EL (cell line): Measurements from ENCODE around the gene RIMS4.

Source experiments
- DNase-seq: peaks from one replicate; pipeline ENCODE4 v3.0.0-alpha.2; 2016

Gene RIMS4

DNA sequence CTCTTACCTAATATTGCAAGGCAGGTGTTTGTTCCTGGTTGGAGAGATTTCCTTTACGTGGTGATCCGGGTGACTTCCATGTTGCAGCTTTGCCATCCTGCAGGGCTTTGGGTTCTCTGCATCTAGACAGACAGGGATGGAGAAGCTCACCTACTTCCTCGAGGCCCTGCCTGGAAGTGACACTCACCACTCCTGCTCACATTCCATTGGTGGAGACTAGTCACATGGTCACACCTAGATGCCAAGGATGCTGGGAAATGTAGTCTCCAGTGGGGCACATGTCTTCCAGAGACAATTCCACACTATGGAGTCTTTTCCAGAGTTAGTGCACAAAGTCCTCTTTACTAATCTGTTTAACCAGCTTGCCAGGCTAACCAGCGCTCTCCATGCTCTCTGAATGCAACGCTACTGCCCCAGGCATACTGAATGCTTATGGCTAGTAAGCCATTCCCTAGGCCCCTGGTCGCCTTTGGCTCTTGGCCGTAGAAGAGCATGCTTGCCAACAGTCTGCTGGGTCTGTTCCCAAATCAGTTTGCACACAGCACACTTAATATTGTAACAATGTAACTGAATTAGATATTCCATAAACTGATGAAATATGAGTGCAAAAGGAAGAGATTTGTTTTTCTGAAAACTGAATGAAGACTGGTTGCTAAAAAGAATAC, 71.4 kb downstream of the RIMS4 start:
- DNase-seq, result peak; percentile 73

DNA sequence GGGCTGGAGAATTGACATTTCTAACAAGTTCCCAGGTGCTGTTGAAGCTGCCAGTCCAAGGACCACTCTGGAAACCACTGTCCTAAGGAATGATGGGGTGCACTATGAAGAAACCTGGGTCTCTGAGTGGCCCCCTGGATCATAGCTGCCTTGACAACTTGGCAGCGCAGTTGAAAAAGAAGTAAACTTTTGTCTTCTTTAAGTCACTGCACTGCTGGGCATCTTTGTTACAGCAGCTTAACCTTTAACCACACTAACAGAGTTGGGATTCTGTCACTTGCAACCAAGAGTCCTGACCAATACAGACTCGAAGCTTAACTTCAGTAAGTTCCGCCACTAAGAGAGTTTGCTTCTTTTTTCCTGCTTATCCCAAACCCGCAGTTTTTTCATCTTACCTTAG, 73.2 kb downstream of the RIMS4 start:
- DNase-seq, result no peak

GRCh38 chr20:44736170-44737021, 74.0 kb downstream of the RIMS4 start:
- peak; percentile 84 for DNase-seq

GRCh38 chr20:44735816-44736169, 74.6 kb downstream of the RIMS4 start:
- DNase-seq, result no peak

GRCh38 chr20:44734938-44735337, 75.4 kb downstream of the RIMS4 start:
- DNase-seq, result peak; percentile 82

DNA sequence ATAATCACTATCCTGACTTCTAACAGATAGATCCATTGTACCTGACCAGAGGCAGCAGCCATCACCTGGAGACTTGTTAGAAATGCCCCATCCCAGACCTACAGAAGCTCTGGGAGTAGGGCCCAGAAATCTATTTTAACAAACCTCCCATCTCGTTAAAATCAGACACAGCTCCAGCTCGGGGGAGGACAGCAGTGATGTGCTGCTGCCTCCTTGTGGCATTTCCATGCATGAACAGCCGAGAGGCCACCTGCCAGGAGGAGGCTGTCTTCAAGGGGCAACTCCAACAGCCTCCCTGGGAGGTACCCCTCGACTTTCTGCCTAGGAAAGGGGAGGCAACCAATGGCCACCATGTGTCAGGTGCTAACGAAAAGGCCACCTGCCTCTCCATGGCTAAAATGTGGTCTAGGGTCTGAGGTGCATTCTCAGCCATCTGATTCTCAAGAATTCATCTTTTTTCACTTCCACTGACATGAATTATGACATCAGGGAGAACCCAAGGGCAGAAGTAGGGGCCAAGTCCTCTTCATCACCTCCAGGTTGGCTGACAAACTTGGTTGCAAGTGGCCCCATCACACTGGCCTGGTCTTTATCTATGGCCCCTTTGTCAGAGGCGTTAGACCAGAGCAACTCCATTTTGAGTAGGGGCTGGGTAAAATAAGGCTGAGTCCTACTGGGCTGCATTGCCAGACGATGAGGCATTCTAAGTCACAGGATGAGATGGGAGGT, 76.8 kb downstream of the RIMS4 start:
- DNase-seq, result peak; percentile 76

DNA sequence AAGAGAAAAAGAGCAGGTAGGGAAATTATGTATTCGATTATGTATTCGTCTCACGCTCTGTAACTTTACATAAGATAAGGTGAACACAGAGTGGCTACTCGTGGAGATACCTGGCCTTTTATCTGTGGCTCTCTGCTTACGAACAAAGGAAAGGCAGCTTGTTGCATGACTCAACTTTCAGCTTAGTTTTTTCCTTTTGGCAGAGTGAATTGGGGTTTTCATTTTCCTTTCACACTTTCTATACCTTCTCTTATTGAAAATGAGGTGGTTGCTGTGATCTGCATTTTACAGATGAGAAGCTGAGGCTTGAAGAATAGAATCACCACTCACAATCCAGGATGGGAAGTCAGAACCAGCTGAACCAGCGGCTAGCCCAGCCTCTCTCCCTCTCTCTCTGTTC, 78.0 kb downstream of the RIMS4 start:
- no peak for DNase-seq

DNA sequence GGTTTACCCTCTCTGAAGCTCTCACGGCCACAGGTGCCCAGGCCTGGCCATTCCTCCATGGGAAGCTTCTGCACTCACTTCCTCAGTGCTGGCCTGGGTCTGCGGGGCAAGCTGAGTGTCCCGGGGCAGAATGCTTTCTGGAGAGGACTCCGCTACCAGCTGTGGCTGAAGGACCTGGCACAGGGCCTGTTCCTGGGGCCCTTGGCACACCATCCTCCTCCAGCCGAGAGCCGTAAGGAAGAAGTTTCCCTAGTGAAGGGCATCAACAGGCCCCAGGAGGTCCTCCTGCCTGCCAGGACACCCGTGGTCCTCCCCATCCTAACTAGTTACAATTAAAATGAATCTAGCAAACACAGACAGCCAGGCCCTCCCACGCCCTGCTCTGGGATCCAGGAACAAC, 78.7 kb downstream of the RIMS4 start:
- no peak for DNase-seq

DNA sequence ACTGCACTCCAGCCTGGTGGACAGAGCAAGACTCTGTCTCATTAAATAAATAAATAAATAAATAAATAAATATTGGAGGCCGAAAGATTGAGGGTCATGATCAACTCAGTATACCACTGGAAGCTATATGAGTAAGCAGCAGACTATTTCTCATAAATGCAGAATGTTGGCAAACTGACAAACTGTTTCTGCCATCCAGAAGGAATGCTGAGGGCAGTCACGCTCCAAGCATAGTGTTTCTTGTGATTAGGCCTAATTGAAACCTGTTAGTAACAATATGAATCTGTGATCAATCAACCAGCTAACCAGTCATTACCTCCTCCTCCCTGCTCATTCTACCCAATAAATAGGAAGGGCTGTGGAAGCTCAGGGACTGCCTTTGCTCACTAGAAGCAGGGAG, 79.9 kb downstream of the RIMS4 start:
- DNase-seq, result peak; percentile 99

DNA sequence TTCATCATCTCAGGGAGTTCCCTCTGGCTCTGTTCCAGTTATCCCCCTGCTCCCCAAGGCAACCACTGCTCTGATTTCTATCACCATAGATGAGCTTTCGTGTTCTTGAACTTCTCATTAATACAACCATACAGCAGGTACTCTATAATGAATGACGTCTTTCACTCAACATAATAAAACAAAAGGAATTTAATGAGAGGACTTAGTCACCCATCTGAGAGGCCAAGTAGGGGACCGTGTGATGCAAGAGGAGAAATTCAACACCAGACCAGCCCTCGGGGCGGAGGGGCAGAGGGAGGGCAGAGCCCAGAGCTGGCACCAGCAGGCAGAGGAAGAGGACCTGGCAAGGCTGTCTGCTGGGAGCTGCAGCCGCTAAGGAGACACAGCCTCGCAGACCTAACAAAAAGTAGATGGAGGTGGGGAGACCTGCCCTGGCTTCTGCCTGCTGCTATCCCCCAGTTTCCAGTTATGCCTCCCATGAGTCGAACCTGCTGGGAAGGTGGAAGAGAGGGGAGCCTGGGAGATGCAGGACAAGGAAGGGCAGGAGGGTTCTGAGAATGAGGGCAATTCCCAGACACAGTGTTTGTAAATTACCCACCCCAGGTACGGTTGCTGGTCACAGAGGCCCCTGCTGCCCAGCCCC, 81.4 kb downstream of the RIMS4 start:
- DNase-seq, result peak; percentile 96

DNA sequence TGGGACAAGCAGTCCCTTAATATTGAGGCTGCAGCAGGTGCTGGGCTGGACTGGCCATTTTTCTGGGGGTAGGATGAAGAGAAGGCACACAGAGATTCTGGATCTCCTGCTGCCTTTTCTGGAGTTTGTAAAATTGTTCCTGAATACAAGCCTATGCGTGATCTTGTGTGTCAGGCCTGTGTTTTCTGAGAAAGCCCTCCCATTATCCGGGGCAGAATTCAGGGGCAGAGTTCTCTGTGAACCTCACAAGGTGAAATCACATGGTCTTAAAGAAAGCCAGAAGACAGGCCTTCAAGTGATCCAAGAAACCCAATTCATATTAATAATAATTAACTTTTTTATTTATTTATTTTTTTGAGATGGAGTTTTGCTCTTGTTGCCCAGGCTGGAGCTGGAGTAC, 82.7 kb downstream of the RIMS4 start:
- no peak for DNase-seq

DNA sequence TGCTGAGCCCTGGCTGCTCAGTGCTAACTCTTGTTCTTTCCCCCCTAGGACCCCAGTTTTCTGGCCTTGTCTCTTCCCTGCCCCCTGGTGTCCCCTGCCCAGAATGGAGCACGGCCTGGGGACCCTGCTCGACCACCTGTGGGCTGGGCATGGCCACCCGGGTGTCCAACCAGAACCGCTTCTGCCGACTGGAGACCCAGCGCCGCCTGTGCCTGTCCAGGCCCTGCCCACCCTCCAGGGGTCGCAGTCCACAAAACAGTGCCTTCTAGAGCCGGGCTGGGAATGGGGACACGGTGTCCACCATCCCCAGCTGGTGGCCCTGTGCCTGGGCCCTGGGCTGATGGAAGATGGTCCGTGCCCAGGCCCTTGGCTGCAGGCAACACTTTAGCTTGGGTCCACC, 83.3 kb downstream of the RIMS4 start:
- no peak for DNase-seq

- no peak for DNase-seq
Observed at GRCh38 chr20:44725837-44726236, 84.5 kb downstream of the RIMS4 start.

- DNase-seq, result no peak
Observed at GRCh38 chr20:44724423-44725091, 85.8 kb downstream of the RIMS4 start.

GRCh38 chr20:44723798-44724362, 86.5 kb downstream of the RIMS4 start:
- no peak for DNase-seq

DNA sequence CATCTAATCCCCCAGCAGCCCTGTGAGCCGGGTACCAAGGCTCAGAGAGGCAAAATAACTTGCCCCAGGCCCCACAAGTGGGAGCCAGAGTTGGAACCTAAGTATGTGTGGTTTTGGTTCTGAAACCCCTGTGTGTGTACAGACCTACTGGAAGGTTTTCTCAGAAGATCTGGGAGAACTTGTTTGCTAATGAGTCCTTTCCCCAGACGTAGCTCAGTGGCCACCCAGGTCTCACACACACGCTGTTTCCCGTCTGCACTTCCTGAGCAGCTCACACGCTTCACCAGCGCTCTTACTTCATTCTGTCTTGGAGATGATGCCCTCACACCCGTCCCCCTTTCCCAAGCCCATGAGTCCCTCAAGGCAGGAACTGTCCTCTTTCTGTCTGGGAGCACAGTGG, 87.0 kb downstream of the RIMS4 start:
- DNase-seq, result no peak

GRCh38 chr20:44722990-44723389, 87.4 kb downstream of the RIMS4 start:
- no peak for DNase-seq

- no peak for DNase-seq
Observed at GRCh38 chr20:44721785-44722054, 88.6 kb downstream of the RIMS4 start.

GRCh38 chr20:44720997-44721784, 89.2 kb downstream of the RIMS4 start:
- peak; percentile 90 for DNase-seq

DNA sequence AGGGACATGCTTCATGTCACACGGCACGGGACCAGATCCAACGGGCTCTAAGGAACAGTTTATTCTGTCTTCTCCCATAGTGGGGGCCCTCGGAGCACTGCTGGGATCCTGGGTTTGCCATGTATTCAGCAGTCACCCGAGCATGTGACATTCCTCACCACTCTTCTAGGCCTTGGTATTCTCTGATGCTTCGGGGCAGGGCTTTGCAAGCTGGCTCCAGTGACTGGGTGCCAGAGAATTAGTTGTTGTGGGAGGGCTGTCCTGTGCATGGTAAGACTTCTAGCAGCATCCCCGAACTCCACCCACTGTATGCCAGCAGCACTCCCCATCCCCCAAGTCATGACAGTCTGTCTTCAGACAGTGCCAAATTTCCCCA, 89.7 kb downstream of the RIMS4 start:
- peak; percentile 90 for DNase-seq

GRCh38 chr20:44719841-44720240, 90.5 kb downstream of the RIMS4 start:
- no peak for DNase-seq

DNA sequence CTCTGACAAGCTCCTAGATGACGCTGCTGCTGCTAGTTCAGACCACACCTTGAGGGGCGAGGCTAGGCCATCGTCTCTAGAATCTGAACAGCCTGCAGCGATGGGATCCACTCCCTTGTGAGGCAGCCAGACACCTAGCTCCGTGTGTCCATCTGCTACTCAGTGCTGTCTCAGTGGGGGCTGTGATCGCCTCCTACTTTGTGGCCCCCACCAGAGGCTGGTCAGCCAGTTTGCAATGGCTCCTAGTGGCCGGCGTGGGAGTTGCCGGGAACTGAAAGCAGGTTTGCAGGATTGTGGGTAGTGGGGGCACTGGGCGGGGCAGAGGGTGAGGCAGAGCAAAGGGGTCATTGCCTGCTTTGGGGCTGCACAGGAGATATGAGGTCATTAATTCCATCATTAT, 92.4 kb downstream of the RIMS4 start:
- DNase-seq, result no peak
